ENCODE data around the gene MIR17HG.

DNA sequence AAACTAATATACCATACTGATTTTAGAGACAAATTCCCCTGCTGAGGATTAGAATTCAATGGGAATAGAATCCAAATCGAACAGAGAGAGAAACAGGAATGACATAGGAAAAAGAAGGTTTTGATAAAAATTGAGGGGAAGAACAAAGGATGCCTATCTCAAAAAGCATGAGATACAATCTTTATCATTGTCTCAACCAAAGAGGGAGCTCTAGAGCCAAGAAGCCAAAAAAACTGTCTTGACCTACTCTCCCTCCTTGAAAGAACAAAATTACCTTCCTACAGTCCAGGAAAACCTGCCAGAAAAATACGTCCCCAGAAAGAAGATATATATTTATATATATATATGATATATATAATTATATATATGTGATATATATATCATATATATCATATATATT, 39.2 kb upstream of the MIR17HG start:
- TF ChIP-seq, protein P1, sequence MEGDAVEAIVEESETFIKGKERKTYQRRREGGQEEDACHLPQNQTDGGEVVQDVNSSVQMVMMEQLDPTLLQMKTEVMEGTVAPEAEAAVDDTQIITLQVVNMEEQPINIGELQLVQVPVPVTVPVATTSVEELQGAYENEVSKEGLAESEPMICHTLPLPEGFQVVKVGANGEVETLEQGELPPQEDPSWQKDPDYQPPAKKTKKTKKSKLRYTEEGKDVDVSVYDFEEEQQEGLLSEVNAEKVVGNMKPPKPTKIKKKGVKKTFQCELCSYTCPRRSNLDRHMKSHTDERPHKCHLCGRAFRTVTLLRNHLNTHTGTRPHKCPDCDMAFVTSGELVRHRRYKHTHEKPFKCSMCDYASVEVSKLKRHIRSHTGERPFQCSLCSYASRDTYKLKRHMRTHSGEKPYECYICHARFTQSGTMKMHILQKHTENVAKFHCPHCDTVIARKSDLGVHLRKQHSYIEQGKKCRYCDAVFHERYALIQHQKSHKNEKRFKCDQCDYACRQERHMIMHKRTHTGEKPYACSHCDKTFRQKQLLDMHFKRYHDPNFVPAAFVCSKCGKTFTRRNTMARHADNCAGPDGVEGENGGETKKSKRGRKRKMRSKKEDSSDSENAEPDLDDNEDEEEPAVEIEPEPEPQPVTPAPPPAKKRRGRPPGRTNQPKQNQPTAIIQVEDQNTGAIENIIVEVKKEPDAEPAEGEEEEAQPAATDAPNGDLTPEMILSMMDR (IDR thresholded peaks at IDR 0.05) = no peak
- no peak for TF ChIP-seq POLR2A (IDR thresholded peaks at IDR 0.05)
